Smooth muscle cell (in vitro differentiated cells): ENCODE measurements around the gene NEMP2. TPM values are rescaled to one million over a fixed set of nuclear protein-coding genes. Genes with fewer than 3 reads are reported as not detected.

Experiments used
- DNase-seq: peaks from one replicate; lab custom pipeline; 2025; ENCODE audit not compliant: unreplicated experiment; lab: John Stamatoyannopoulos, UW
- H2AFZ ChIP-seq: fragments of 200-600 bp; sonication (generic); 2 replicates; pipeline ENCODE4 v1.6.0; 2016; ENCODE audit warnings: antibody characterized with exemption, low read depth, mild to moderate bottlenecking
- H3F3A ChIP-seq: fragments of 200-600 bp; sonication (generic); 2 replicates; pipeline ENCODE4 v1.6.0; 2017; ENCODE audit warnings: antibody characterized with exemption, low read depth
- H3K27ac ChIP-seq: fragments of 200-600 bp; sonication (generic); 2 replicates; pipeline ENCODE4 v1.5.1; 2016; ENCODE audit warnings: low read depth, mild to moderate bottlenecking
- H3K27me3 ChIP-seq: fragments of 200-600 bp; sonication (generic); 2 replicates; pipeline ENCODE4 v1.6.1; 2016; ENCODE audit warnings: low read depth, mild to moderate bottlenecking
- H3K36me3 ChIP-seq: fragments of 200-600 bp; sonication (generic); 2 replicates; pipeline ENCODE4 v1.5.1; 2016; ENCODE audit warnings: low read depth
- H3K4me1 ChIP-seq: fragments of 200-600 bp; sonication (generic); 2 replicates; pipeline ENCODE4 v1.5.1; 2016; ENCODE audit warnings: low read depth
- H3K4me2 ChIP-seq: fragments of 200-600 bp; sonication (generic); 2 replicates; pipeline ENCODE4 v1.6.0; 2016; ENCODE audit warnings: mild to moderate bottlenecking
- H3K4me3 ChIP-seq: fragments of 200-600 bp; sonication (generic); 2 replicates; pipeline ENCODE4 v1.5.1; 2016; ENCODE audit warnings: mild to moderate bottlenecking
- H3K79me2 ChIP-seq: fragments of 200-600 bp; sonication (generic); 2 replicates; pipeline ENCODE4 v1.6.0; 2016; ENCODE audit warnings: low read depth, mild to moderate bottlenecking
- H3K9ac ChIP-seq: fragments of 200-600 bp; sonication (generic); 2 replicates; pipeline ENCODE4 v1.6.0; 2016; ENCODE audit warnings: low read depth
- H3K9me3 ChIP-seq: fragments of 200-600 bp; sonication (generic); replicated peaks from 2 replicates; pipeline ENCODE4 v1.5.1; 2016; ENCODE audit warnings: low read depth
- H4K20me1 ChIP-seq: fragments of 200-600 bp; sonication (generic); 2 replicates; pipeline ENCODE4 v1.6.0; 2016; ENCODE audit warnings: low read depth
- CTCF ChIP-seq: fragments of 200-600 bp; sonication (generic); IDR thresholded peaks from 2 replicates; pipeline ENCODE4 v1.5.1; 2017; ENCODE audit warnings: borderline replicate concordance, mild to moderate bottlenecking, antibody characterized with exemption; ENCODE audit not compliant: insufficient read depth, poor library complexity, severe bottlenecking
- WGBS: methylation state at CpG from one replicate; pipeline ENCODE4 v1.1.7; 2016; ENCODE audit warnings: low lambda C conversion rate; 5-methylcytosine and 5-hydroxymethylcytosine counted together
- polyA plus RNA-seq: library from polyadenylated mRNA; unstranded; fragments of >200 nt; fragmentation: Nextera tagmentation; extraction: Ambion mirVana; gene quantifications from 2 replicates; pipeline ENCODE4 v1.2.1, GENCODE V29; 2016
- total RNA-seq: library from RNA; depleted of rRNA; stranded (reverse); fragments of >200 nt; gene quantifications from 2 replicates; pipeline ENCODE4 v1.2.3, GENCODE V29; 2014

Gene NEMP2
- total RNA-seq (1.4 and 6.0 TPM in 2 replicates), polyA plus RNA-seq (2.6 and 5.0 TPM in 2 replicates)

- Histone ChIP-seq H3K36me3 (no peaks in the 10 kb centered on the region), H3K27ac (peak within 1 kb of the TSS; percentile 45), H3K27me3 (no peaks in the 10 kb centered on the region), H3K4me2 (peak within 1 kb of the TSS; percentile 92), H3K79me2 (no peaks in the 10 kb centered on the region), H3K9me3 (peaks cover 3% of the 10 kb centered on the region), H4K20me1 (no peaks in the 10 kb centered on the region), H3F3A (no peaks in the 10 kb centered on the region), H3K4me3 (peak within 1 kb of the TSS; percentile 87), H3K4me1 (peaks cover 23% of the 10 kb centered on the region), H2AFZ (peak within 1 kb of the TSS; percentile 82), H3K9ac (peak within 1 kb of the TSS; percentile 70)
- no peak for TF ChIP-seq CTCF
- WGBS = 1% methylated on average over 85 of the region's 92 CpGs
- DNase-seq = peak; percentile 26
Measured at GRCh38 chr2:190534310-190535120, at the start of gene NEMP2. Gene NEMP2 (minus strand): TSS chr2:190534722. CDS start chr2:190534655, 67 bp downstream.

- no peaks in the 10 kb centered on the region for H4K20me1 ChIP-seq
- peaks cover 7% of the 10 kb centered on the region for H3F3A ChIP-seq
- H3K27me3 ChIP-seq = no peaks in the 10 kb centered on the region
- no peak overlapping the region for H2AFZ ChIP-seq
- WGBS = 91% methylated on average over 4 of the region's 4 CpGs
- no peak for DNase-seq
- no peaks in the 10 kb centered on the region for H3K9me3 ChIP-seq
- H3K4me3 ChIP-seq = no peak overlapping the region
- TF ChIP-seq CTCF = no peak
- H3K9ac ChIP-seq = no peak overlapping the region
- H3K79me2 ChIP-seq = no peaks in the 10 kb centered on the region
- no peak overlapping the region for H3K27ac ChIP-seq
- H3K4me1 ChIP-seq = peaks cover 6% of the 10 kb centered on the region
- H3K36me3 ChIP-seq = no peaks in the 10 kb centered on the region
- H3K4me2 ChIP-seq = no peak overlapping the region
Measured at GRCh38 chr2:190583507-190584337, 49.2 kb upstream of the NEMP2 start.

- Histone ChIP-seq H3K27me3 (no peaks in the 10 kb centered on the region), H2AFZ (no peak overlapping the region), H3K36me3 (no peaks in the 10 kb centered on the region), H3K27ac (no peak overlapping the region), H3F3A (peaks cover 7% of the 10 kb centered on the region), H3K4me1 (peaks cover 6% of the 10 kb centered on the region), H3K4me2 (no peak overlapping the region), H3K79me2 (no peaks in the 10 kb centered on the region), H4K20me1 (no peaks in the 10 kb centered on the region), H3K9me3 (no peaks in the 10 kb centered on the region), H3K9ac (no peak overlapping the region), H3K4me3 (no peak overlapping the region)
- DNase-seq = no peak
- no peak for TF ChIP-seq CTCF
- WGBS = 69% methylated on average over 6 of the region's 6 CpGs
Measured at GRCh38 chr2:190582736-190583506, 48.4 kb upstream of the NEMP2 start.
